ENCODE measurements around the gene MXRA8.

MXRA8 gene

GRCh38 chr1:1348420-1349255 lies 9.7 kb downstream of the MXRA8 start:
- no peak for DNase-seq

- no peak for DNase-seq
Observed at GRCh38 chr1:1347663-1348419, 10.5 kb downstream of the MXRA8 start.

DNA sequence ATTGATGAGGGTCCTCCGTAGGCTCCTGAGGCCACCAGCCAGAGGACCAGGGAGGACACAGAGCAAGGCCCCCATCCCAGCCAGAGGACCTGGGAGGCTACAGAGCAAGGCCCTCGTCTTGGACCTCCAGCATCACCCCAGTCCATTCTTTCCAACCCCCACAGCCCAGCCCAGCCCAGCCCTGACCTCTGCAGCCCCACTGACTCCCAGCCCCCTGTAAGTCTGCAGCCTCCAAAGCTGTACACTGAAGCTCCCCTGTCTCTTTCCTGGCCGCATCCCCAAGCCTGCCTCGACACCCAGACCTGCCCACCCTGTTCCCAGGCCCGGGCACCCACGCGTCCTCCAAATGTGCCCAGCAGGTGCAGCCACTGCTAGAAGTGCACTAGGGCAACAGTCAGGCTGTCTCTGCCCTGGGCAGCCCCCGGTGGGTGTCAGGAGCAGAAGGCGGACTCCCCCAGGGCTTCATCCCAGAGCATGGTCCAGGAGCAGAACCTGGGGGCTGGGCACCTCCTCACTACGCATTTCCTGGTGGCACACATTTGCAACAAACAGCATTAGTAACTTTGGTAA lies 11.2 kb downstream of the MXRA8 start:
- no peak for DNase-seq

DNA sequence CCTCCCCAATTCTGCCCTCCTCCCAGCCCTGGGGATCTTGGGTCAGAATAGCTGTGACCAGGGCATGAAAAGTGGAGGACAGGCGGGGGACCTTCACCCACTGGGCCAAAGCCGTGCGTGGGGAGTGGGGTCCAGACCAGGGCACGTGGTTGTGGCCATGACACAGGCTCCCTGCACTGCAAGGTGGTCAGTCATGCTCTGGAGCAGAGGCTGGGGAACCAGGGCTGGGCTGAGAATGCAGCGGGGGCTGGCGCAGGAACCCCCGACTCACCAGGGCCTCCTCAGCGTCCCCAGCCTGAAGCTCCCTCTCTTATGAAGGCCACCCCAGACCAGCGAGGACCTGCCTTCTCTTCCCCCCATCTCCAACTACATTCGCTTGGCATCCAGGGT lies 11.9 kb downstream of the MXRA8 start:
- no peak for DNase-seq

- no peak for DNase-seq
Observed at GRCh38 chr1:1345860-1346500, 12.4 kb downstream of the MXRA8 start.

DNA sequence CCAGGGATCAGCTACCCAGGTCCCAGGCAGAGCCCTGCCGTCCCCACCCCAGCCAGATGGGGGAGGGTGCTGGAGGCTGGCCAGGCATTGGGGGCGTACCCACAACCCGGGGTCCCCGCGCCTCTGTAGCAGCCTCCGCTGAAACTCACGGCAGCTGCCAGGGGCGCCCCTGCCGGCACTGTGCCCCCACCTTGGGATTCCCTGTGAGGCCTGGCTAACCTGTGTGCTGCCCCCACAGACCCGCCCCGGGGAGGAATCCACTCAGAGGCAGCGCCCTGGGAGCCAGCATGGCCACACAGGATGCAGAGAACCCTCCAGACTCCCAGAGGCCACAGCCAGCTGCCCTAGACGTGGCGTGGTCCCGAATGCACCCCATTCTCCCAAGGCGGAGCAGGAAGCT lies 13.0 kb downstream of the MXRA8 start:
- DNase-seq, result no peak

DNA sequence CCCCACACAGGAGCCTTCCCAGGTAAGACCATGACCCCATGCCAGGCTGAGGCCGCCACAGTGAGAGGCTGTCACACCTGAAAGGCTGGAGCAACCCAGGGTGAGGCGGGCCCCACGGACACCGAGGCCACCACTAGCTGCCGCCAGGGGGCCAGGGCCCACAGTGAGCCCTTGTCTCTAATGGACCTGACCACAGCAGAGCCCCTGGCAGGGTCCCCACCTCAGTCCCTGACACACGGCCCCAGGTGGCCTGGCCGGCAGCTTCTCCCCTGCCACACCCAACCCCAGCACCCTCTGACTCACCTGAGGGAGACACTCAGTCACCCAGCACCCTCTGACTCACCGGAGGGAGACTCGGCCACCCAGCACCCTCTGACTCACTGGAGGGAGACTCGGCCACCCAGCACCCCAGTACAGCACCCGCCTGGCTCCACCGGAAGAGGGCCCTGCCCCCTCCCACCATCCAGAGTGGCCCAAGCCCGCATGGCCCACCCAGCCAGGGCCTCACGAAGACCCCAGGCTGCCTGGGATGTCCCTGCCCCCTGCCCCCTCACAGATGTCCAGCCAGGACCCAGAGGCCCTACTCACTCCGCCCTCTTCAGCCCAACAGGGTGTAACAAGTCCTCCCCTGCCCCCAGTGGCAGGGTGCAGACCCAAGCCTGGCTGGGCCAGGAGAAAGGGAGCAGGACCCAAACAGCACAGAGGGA lies 13.5 kb downstream of the MXRA8 start:
- no peak for DNase-seq

DNA sequence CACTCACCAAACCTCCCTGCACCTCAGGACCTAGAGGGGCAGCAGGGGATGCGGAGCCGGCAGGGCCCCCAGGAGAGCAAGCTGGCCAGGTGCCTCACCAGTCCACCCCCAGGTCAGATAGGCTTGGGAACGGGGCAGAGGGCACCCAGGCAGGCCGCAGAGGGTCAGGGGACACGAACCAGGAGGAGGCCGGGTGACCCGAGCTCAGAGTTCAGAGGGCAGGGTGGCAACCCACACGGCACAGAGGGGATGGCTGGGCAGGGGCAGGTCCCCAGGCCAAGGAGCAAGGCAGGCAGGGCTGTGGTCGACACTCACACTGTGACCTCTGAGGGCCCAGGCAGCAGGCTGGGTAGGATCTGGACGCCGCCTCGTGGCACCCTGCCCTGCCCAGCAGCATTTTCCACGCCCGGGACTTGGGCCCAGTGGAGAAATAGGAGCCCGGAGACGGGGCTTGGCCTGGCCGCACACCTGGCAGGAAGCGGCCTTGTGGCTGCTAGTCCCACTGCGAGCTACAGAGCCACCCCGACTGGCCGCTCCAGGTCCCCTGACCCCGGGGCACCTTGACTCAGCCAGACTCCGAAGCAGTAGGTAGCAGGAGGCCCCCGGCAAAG lies 14.4 kb downstream of the MXRA8 start:
- no peak for DNase-seq

GRCh38 chr1:1342584-1343115 lies 15.7 kb downstream of the MXRA8 start:
- DNase-seq, result no peak

GRCh38 chr1:1342061-1342562 lies 16.2 kb downstream of the MXRA8 start:
- DNase-seq, result no peak

- DNase-seq, result no peak
Observed at GRCh38 chr1:1341549-1342021, 16.8 kb downstream of the MXRA8 start.

DNA sequence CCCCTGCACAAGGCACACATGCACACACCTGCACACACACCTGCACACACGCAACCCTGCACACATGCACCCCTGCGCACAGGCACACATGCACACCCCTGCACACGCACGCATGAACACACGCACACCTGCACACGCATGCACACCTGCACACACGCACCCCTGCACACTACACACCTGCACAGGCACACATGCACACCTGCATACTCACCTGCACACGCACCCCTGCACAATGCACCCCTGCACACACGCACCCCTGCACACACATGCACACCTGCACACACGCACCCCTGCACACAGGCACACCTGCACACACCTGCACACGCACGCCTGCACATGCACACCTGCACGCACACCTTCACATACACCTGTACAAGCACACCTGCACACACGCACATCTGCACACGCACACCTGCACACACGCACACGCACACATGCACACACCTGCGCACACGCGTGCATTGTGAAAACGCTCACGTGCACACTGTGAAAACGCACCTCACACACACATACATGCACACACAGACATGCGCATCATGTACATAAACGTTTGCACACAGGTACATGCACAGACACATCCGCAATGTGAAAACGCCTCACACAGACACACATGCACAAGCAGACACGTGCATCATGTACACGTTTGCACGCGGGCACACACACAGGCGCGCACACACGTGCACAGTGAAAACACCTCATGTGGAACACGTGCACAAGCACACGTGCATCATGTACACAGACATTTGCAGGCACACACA lies 17.4 kb downstream of the MXRA8 start:
- no peak for DNase-seq

GRCh38 chr1:1340185-1340584 lies 18.2 kb downstream of the MXRA8 start:
- no peak for DNase-seq

- no peak for DNase-seq
Observed at GRCh38 chr1:1338278-1338677, 20.1 kb downstream of the MXRA8 start.

- DNase-seq, result no peak
Observed at GRCh38 chr1:1337793-1338147, 20.6 kb downstream of the MXRA8 start.

- DNase-seq, result no peak
Observed at GRCh38 chr1:1336931-1337792, 21.2 kb downstream of the MXRA8 start.

GRCh38 chr1:1336446-1336845 lies 21.9 kb downstream of the MXRA8 start:
- no peak for DNase-seq

GRCh38 chr1:1335792-1336248 lies 22.5 kb downstream of the MXRA8 start:
- no peak for DNase-seq

GRCh38 chr1:1335283-1335682 lies 23.1 kb downstream of the MXRA8 start:
- DNase-seq, result no peak

DNA sequence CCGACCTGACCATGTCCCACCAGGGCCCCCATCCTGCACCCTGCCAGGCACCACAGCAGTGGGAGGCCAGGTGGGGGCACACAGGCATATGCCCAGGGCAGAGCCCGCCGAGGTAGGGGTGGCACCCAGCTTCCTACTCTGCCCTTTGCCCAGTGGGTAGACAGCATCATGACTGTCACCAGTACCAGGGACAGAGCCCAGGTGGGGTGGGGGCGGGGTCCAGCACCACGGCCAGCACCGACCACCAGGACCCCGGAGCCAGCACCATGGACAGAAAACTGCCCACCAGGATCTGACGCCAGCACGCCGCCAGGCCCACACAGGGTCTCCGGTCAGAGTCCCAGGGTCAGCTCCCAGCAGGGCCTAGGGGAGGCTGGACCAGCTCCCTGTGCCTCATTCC lies 23.5 kb downstream of the MXRA8 start:
- no peak for DNase-seq

All from NCI-H1092 (cell line).